Chondrocyte (in vitro differentiated cells): ENCODE measurements around the gene ADCY3. TPM values are rescaled to one million over a fixed set of nuclear protein-coding genes. Genes with fewer than 3 reads are reported as not detected.

ENCODE experiments used
- DNase-seq: peaks from one replicate; pipeline ENCODE4 v3.0.0; 2021; ENCODE audit warnings: mixed read lengths, low spot score
- H3K27ac Mint-ChIP-seq: one replicate; pipeline ENCODE4 v1.8.0; 2021; ENCODE audit warnings: mild to moderate bottlenecking, moderate library complexity, mixed read lengths; ENCODE audit not compliant: unreplicated experiment
- H3K27me3 Mint-ChIP-seq: 2 replicates; pipeline ENCODE4 v1.8.0; 2021; ENCODE audit warnings: low read depth, mixed read lengths
- H3K36me3 Mint-ChIP-seq: 2 replicates; pipeline ENCODE4 v1.8.0; 2021; ENCODE audit warnings: low read depth, mixed read lengths
- H3K4me1 Mint-ChIP-seq: 2 replicates; pipeline ENCODE4 v1.8.0; 2021; ENCODE audit warnings: low read depth, mild to moderate bottlenecking, mixed read lengths
- H3K4me3 Mint-ChIP-seq: one replicate; pipeline ENCODE4 v1.8.0; 2021; ENCODE audit warnings: mild to moderate bottlenecking, moderate library complexity, mixed read lengths; ENCODE audit not compliant: unreplicated experiment
- H3K9me3 Mint-ChIP-seq: 2 replicates; pipeline ENCODE4 v1.8.0; 2021; ENCODE audit warnings: low read depth, mixed read lengths
- CTCF ChIP-seq: fragments of 200-600 bp; sonication (generic); IDR thresholded peaks from 2 replicates; pipeline ENCODE4 v1.5.0; 2021; ENCODE audit warnings: antibody characterized with exemption, mild to moderate bottlenecking, moderate library complexity
- total RNA-seq: library from RNA; stranded (reverse); gene quantifications from 3 replicates; pipeline ENCODE4 v1.2.1, GENCODE V29; 2021

Gene ADCY3
- total RNA-seq, 1 donor from 2014 or later = 69.3 TPM

GRCh38 chr2:24797644-24798043, 122.4 kb downstream of the ADCY3 start:
- DNase-seq = no peak
- no peaks in the 10 kb centered on the region for H3K9me3 Mint-ChIP-seq
- peaks cover 21% of the 10 kb centered on the region for H3K4me1 Mint-ChIP-seq
- H3K36me3 Mint-ChIP-seq = peaks cover 16% of the 10 kb centered on the region
- TF ChIP-seq CTCF = no peak
- H3K4me3 Mint-ChIP-seq = no peak overlapping the region
- H3K27me3 Mint-ChIP-seq = no peaks in the 10 kb centered on the region
- no peak overlapping the region for H3K27ac Mint-ChIP-seq

GRCh38 chr2:24793761-24794435, 126.1 kb downstream of the ADCY3 start:
- Mint-ChIP-seq H3K4me3 (peak overlapping the region; percentile 97), H3K27me3 (no peaks in the 10 kb centered on the region), H3K27ac (peak overlapping the region; percentile 99), H3K9me3 (no peaks in the 10 kb centered on the region), H3K36me3 (peaks cover 6% of the 10 kb centered on the region), H3K4me1 (peaks cover 26% of the 10 kb centered on the region)
- TF ChIP-seq CTCF = no peak
- DNase-seq = no peak

GRCh38 chr2:24792874-24793760, 126.9 kb downstream of the ADCY3 start, which contains the start of the genes CENPO and PTRHD1:
Gene CENPO (plus strand): TSS chr2:24793425. CDS start chr2:24793920, 495 bp downstream.
Gene PTRHD1 (minus strand): TSS chr2:24793391. CDS start chr2:24793377, 14 bp downstream.
- H3K4me3 Mint-ChIP-seq = peak within 1 kb of the TSS; percentile 97
- H3K27me3 Mint-ChIP-seq = no peaks in the 10 kb centered on the region
- peak; percentile 82 for TF ChIP-seq CTCF
- H3K36me3 Mint-ChIP-seq = peaks cover 8% of the 10 kb centered on the region
- peak within 1 kb of the TSS; percentile 99 for H3K27ac Mint-ChIP-seq
- DNase-seq = peak; percentile 98
- H3K9me3 Mint-ChIP-seq = no peaks in the 10 kb centered on the region
- peaks cover 26% of the 10 kb centered on the region for H3K4me1 Mint-ChIP-seq

GRCh38 chr2:24792542-24792873, 127.5 kb downstream of the ADCY3 start:
- Mint-ChIP-seq H3K4me1 (peaks cover 26% of the 10 kb centered on the region), H3K27ac (peak overlapping the region; percentile 99), H3K4me3 (peak overlapping the region; percentile 97), H3K27me3 (no peaks in the 10 kb centered on the region), H3K9me3 (no peaks in the 10 kb centered on the region), H3K36me3 (peaks cover 8% of the 10 kb centered on the region)
- no peak for DNase-seq
- TF ChIP-seq CTCF = no peak

- TF ChIP-seq CTCF = no peak
- Mint-ChIP-seq H3K9me3 (no peaks in the 10 kb centered on the region), H3K27me3 (no peaks in the 10 kb centered on the region), H3K36me3 (peaks cover 4% of the 10 kb centered on the region), H3K4me1 (peaks cover 26% of the 10 kb centered on the region), H3K4me3 (no peak overlapping the region), H3K27ac (no peak overlapping the region)
- no peak for DNase-seq
Measured at GRCh38 chr2:24791452-24791851, 128.6 kb downstream of the ADCY3 start.
